Mesothelial cell of epicardium (in vitro differentiated cells): ENCODE data around the gene PRDM16. TPM values are rescaled to one million over a fixed set of nuclear protein-coding genes. Genes with fewer than 3 reads are reported as not detected.

Experiments used
- DNase-seq, 2 experiments: peaks; one replicate each; pipeline ENCODE4 v3.0.0; 2021; ENCODE audit warnings: low spot score in 2 of 2; ENCODE audit not compliant: unreplicated experiment in 2 of 2
- H3K27ac Mint-ChIP-seq: 2 replicates; pipeline ENCODE4 v1.8.0; 2021; ENCODE audit warnings: mixed read lengths
- H3K27me3 Mint-ChIP-seq: 2 replicates; pipeline ENCODE4 v1.8.0; 2021; ENCODE audit warnings: low read depth, mixed read lengths
- H3K36me3 Mint-ChIP-seq: 2 replicates; pipeline ENCODE4 v1.8.0; 2021; ENCODE audit warnings: mixed read lengths
- H3K4me1 Mint-ChIP-seq: 2 replicates; pipeline ENCODE4 v1.8.0; 2021; ENCODE audit warnings: mixed read lengths
- H3K4me3 Mint-ChIP-seq: 2 replicates; pipeline ENCODE4 v1.8.0; 2021; ENCODE audit warnings: mild to moderate bottlenecking, moderate library complexity, mixed read lengths
- H3K9me3 Mint-ChIP-seq: 2 replicates; pipeline ENCODE4 v1.8.0; 2021; ENCODE audit warnings: mixed read lengths
- CTCF ChIP-seq: fragments of 200-600 bp; sonication (generic); IDR thresholded peaks from one replicate; pipeline ENCODE4 v1.5.0; 2021; ENCODE audit warnings: antibody characterized with exemption; ENCODE audit not compliant: unreplicated experiment
- total RNA-seq: library from RNA; stranded (reverse); gene quantifications from 3 replicates; pipeline ENCODE4 v1.2.1, GENCODE V29; 2021

PRDM16 gene
- total RNA-seq, 1 donor from 2014 or later: 1.4 TPM

- H3K4me3 Mint-ChIP-seq: no peak overlapping the region
- DNase-seq: no peak
- peaks cover 66% of the 10 kb centered on the region for H3K27me3 Mint-ChIP-seq
- peaks cover 5% of the 10 kb centered on the region for H3K4me1 Mint-ChIP-seq
- H3K9me3 Mint-ChIP-seq: no peaks in the 10 kb centered on the region
- H3K36me3 Mint-ChIP-seq: no peaks in the 10 kb centered on the region
- TF ChIP-seq CTCF: no peak
- H3K27ac Mint-ChIP-seq: no peak overlapping the region
Observed at GRCh38 chr1:3227351-3227704, 158.3 kb downstream of the PRDM16 start.

- Mint-ChIP-seq H3K9me3 (no peaks in the 10 kb centered on the region), H3K4me3 (no peak overlapping the region), H3K4me1 (peaks cover 2% of the 10 kb centered on the region), H3K36me3 (no peaks in the 10 kb centered on the region), H3K27ac (no peak overlapping the region), H3K27me3 (peaks cover 69% of the 10 kb centered on the region)
- DNase-seq: no peak
- no peak for TF ChIP-seq CTCF
Observed at GRCh38 chr1:3227893-3228292, 158.9 kb downstream of the PRDM16 start.

GRCh38 chr1:3229081-3229725, 160.2 kb downstream of the PRDM16 start:
- H3K4me1 Mint-ChIP-seq: peaks cover 2% of the 10 kb centered on the region
- peaks cover 64% of the 10 kb centered on the region for H3K27me3 Mint-ChIP-seq
- no peak for TF ChIP-seq CTCF
- no peak for DNase-seq
- H3K27ac Mint-ChIP-seq: no peak overlapping the region
- H3K36me3 Mint-ChIP-seq: no peaks in the 10 kb centered on the region
- no peak overlapping the region for H3K4me3 Mint-ChIP-seq
- H3K9me3 Mint-ChIP-seq: no peaks in the 10 kb centered on the region

- Mint-ChIP-seq H3K27ac (no peak overlapping the region), H3K4me1 (peaks cover 2% of the 10 kb centered on the region), H3K36me3 (no peaks in the 10 kb centered on the region), H3K4me3 (no peak overlapping the region), H3K9me3 (no peaks in the 10 kb centered on the region), H3K27me3 (peaks cover 51% of the 10 kb centered on the region)
- no peak for DNase-seq
- TF ChIP-seq CTCF: no peak
Observed at GRCh38 chr1:3230553-3230952, 161.6 kb downstream of the PRDM16 start.

- TF ChIP-seq CTCF: no peak
- no peak overlapping the region for H3K4me3 Mint-ChIP-seq
- H3K27me3 Mint-ChIP-seq: peaks cover 49% of the 10 kb centered on the region
- no peak for DNase-seq
- no peaks in the 10 kb centered on the region for H3K9me3 Mint-ChIP-seq
- no peaks in the 10 kb centered on the region for H3K36me3 Mint-ChIP-seq
- no peak overlapping the region for H3K27ac Mint-ChIP-seq
- peaks cover 4% of the 10 kb centered on the region for H3K4me1 Mint-ChIP-seq
Observed at GRCh38 chr1:3231245-3231644, 162.2 kb downstream of the PRDM16 start.

GRCh38 chr1:3231826-3232225, 162.8 kb downstream of the PRDM16 start:
- H3K4me1 Mint-ChIP-seq: peaks cover 4% of the 10 kb centered on the region
- TF ChIP-seq CTCF: no peak
- H3K27ac Mint-ChIP-seq: no peak overlapping the region

More at GRCh38 chr1:3231826-3232225, 162.8 kb downstream of the PRDM16 start:
- no peak for DNase-seq
- Mint-ChIP-seq H3K36me3 (no peaks in the 10 kb centered on the region), H3K27me3 (peaks cover 46% of the 10 kb centered on the region), H3K9me3 (no peaks in the 10 kb centered on the region), H3K4me3 (no peak overlapping the region)
